HFF-Myc (cell line): Measurements from ENCODE around the gene DPY19L1.

Experiments used
- DNase-seq: peaks from one replicate; pipeline ENCODE4 v3.0.0-alpha.2; 2011; ENCODE audit warnings: low read depth; ENCODE audit errors: extremely low read depth
- H3K4me3 ChIP-seq: replicated peaks from 2 replicates; pipeline ENCODE4 v1.5.1; 2011; ENCODE audit warnings: low read depth, mild to moderate bottlenecking, control low read depth, low read length
- TF ChIP-seq, protein P1 (sequence below): IDR thresholded peaks from 2 replicates; pipeline ENCODE4 v1.5.1; 2012; ENCODE audit warnings: mild to moderate bottlenecking, low read depth, low read length, control low read depth; ENCODE audit errors: missing control alignments

Gene DPY19L1

DNA sequence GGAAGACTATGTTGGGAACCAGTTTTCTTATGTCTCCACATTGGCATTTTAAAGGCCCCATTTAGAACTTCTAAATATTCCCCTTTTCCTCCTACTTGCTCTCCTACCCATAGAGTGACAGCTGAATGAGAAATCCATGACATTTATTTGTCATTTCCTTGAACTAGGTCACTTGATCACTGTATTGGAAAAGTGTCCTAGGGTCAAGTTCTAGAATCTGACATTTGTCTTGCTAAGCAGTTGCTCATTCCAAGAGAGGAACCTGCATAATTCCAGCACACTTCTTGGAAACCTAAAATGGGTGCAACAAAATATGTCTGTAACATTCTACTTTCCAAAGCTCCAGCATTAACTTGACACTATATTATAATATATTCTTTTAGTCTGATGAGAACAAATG lies 3.6 kb upstream of the DPY19L1 start:
- no peak for DNase-seq
- no peak overlapping the region for H3K4me3 ChIP-seq
- TF ChIP-seq, protein P1, sequence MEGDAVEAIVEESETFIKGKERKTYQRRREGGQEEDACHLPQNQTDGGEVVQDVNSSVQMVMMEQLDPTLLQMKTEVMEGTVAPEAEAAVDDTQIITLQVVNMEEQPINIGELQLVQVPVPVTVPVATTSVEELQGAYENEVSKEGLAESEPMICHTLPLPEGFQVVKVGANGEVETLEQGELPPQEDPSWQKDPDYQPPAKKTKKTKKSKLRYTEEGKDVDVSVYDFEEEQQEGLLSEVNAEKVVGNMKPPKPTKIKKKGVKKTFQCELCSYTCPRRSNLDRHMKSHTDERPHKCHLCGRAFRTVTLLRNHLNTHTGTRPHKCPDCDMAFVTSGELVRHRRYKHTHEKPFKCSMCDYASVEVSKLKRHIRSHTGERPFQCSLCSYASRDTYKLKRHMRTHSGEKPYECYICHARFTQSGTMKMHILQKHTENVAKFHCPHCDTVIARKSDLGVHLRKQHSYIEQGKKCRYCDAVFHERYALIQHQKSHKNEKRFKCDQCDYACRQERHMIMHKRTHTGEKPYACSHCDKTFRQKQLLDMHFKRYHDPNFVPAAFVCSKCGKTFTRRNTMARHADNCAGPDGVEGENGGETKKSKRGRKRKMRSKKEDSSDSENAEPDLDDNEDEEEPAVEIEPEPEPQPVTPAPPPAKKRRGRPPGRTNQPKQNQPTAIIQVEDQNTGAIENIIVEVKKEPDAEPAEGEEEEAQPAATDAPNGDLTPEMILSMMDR = no peak

GRCh38 chr7:35039343-35039742 lies 2.1 kb upstream of the DPY19L1 start:
- H3K4me3 ChIP-seq = no peak overlapping the region
- no peak for DNase-seq
- TF ChIP-seq, protein P1 = no peak

DNA sequence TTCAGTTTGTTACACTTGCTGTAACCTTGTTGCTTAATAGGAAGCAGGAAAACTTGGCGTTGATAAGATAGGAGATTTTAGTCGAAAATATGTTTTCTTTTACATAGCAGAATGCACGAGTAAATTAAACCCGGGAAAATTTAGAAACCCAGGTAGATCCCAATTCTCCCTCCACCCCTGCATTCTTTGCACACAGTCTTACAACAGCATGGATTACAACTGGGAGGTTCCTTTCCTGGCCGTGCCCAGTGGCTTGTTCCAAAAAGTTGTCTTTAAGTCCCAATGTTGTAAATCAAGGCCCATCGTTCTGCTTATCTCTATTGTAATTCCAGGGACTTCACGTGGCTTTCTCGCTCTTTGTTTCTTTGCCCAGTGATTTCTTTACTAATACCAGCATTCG lies 1.1 kb upstream of the DPY19L1 start:
- peak overlapping the region; percentile 47 for H3K4me3 ChIP-seq
- DNase-seq = no peak
- TF ChIP-seq, protein P1 = no peak

- peak overlapping the region; percentile 47 for H3K4me3 ChIP-seq
- TF ChIP-seq, protein P1 = peak; percentile 82
- peak; percentile 45 for DNase-seq
Measured at GRCh38 chr7:35037526-35038341, 449 bp upstream of the DPY19L1 start.

DNA sequence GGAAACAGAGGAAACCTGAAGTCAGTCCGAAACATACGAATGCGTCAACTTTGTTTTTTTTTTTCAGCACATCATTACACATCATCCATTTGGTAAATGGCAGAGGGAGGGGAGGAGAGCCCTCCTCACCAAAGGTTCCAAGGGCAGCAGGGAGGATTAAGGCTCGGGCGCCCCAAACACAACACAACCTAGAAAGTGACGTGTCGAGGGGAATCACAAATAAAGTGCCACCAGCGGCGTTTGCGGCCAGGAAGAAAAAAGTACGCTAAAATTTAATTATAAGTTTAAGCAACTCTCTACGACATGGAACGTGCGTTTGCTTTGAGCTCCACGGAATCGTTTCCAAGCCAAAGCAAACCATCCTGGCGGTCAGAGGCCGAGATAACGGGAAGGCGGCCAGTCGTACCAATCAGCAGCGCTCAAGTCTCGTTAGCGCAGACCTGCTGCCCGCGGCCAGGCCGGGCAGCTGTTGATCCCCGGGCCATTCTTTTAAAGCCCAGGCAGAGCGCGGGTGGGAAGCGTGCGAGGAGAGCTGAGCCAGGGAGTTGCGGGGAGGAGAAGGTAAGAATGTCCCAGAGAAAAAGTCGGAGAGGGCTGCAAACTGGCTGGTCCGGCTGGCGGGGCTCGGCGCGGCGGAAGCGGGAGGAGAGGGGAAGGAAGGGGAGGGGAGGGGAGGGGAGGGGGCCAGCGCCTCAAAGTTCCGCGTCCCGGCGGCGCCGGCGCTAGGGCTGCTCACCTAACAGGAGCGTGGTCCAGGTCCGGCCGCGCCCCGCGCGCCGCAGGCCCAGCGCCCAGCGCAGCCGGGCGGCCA lies 719 bp downstream of the DPY19L1 start:
- DNase-seq = no peak
- TF ChIP-seq, protein P1 = no peak
- H3K4me3 ChIP-seq = peak overlapping the region; percentile 79

DNA sequence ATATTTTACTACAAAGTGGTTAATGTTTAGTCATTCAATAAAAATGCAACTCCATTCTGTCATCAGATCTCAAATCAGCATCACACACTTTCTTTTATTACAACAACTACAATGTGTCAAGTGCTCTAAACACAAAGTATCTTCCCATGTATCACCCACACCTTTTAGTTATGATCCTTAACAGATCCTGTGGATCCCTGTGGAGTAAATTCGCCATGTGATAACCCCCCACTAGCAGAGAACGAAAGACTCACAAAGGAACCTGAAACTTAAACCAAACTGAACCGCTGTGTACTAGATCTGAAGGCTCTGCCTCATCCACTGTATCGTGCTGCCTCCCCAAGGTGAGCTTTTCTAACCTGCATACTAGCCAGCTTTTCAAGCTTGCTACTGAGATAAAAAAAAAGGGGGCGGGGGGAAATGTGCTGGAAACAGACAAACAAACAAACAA lies 1.7 kb downstream of the DPY19L1 start:
- peak overlapping the region; percentile 79 for H3K4me3 ChIP-seq
- no peak for DNase-seq
- TF ChIP-seq, protein P1 = no peak
